Right lobe of liver (tissue), 6 donors: ENCODE measurements around the gene ANKRD29. TPM values are rescaled to one million over a fixed set of nuclear protein-coding genes. Genes with fewer than 3 reads are reported as not detected.

ENCODE experiments used
- ATAC-seq, 4 donors: fragments of 200-7000 bp; cut with Tn5 transposase; one replicate each; pipeline ENCODE4 v1.9.1; 2020; ENCODE audit warnings: mild to moderate bottlenecking in 4 of 4, moderate library complexity in 4 of 4
- DNase-seq, 3 donors: peaks; one replicate each; pipeline ENCODE4 v3.0.0-alpha.2; 2020
- H3K27ac ChIP-seq, 3 donors: fragments of 200-600 bp; one replicate each; pipeline ENCODE4 v1.8.0; 2022
- H3K27me3 ChIP-seq, 2 donors: fragments of 200-600 bp; one replicate each; pipeline ENCODE4 v1.8.0; 2022
- H3K36me3 ChIP-seq, 4 donors: fragments of 200-600 bp; sonication (generic) in 1 of 4; one replicate each; pipeline versions ENCODE4 v1.5.1 to v1.8.0; 2017 to 2022; ENCODE audit warnings: control low read depth in 1 of 4
- H3K4me1 ChIP-seq, 4 donors: fragments of 200-600 bp; sonication (generic) in 1 of 4; one replicate each; pipeline versions ENCODE4 v1.5.1 to v1.8.0; 2017 to 2022; ENCODE audit warnings: control low read depth in 1 of 4
- H3K4me3 ChIP-seq, 3 donors: fragments of 200-600 bp; one replicate each; pipeline ENCODE4 v1.8.0; 2022
- H3K9me3 ChIP-seq, 4 donors: fragments of 200-600 bp; sonication (generic) in 1 of 4; one replicate each; pipeline versions ENCODE4 v1.5.1 to v1.8.0; 2017 to 2022; ENCODE audit warnings: control low read depth in 1 of 4
- CTCF ChIP-seq, 4 donors: fragments of 200-600 bp in 3 of 4; fragments of 450-650 bp in 1 of 4; IDR thresholded peaks; one replicate each; pipeline versions ENCODE4 v1.5.1 to v1.8.0; 2016 to 2022; ENCODE audit warnings: antibody characterized with exemption in 4 of 4, mild to moderate bottlenecking in 2 of 4
- POLR2A ChIP-seq: fragments of 450-650 bp; IDR thresholded peaks from one replicate; pipeline ENCODE4 v1.6.1; 2017; ENCODE audit warnings: antibody characterized with exemption, mild to moderate bottlenecking
- WGBS: methylation state at CpG from one replicate; pipeline ENCODE4 v1.1.6; 2018; ENCODE audit warnings: low coverage, low lambda C conversion rate; ENCODE audit not compliant: insufficient coverage; ENCODE audit errors: missing lambda C conversion rate; 5-methylcytosine and 5-hydroxymethylcytosine counted together
- intact Hi-C, 2 donors: fragments of 100-400 bp; cut with DNase I; formaldehyde crosslinking; loops; one replicate each; pipeline versions ENCODE4 v1.11.2 to v1.14.1; 2022
- total RNA-seq, 6 experiments: library from RNA; depleted of rRNA in 2 of 6; stranded (reverse); fragments of >200 nt in 2 of 6; fragmentation: NEBNext Ultra II Directional in 3 of 6; extraction: Animal tissue kit (Norgen Biotek cat#: 25700) in 3 of 6; gene quantifications; one replicate each; pipeline versions ENCODE4 v1.1.0 to v1.2.4, GENCODE V29; 2016 to 2023
- donor health status: DM: no; HTN: yes; CAD: no.
- donor health status: DM: no; HTN: no; CAD: no.
- donor health status: DM: no; HTN: no; CAD: no.
- donor health status: DM: no; HTN: yes; CAD: no.
- donor health status: DM: no; HTN: yes; CAD: no.

ANKRD29 gene
- total RNA-seq, 6 experiments from 2014 or later, result 0.39 to 4.8 (median 1.1) TPM

- Histone ChIP-seq H3K4me1 (no peaks in the 10 kb centered on the region), H3K9me3 (no peaks in the 10 kb centered on the region), H3K4me3 (no peak overlapping the region), H3K36me3 (no peaks in the 10 kb centered on the region), H3K27me3 (no peaks in the 10 kb centered on the region), H3K27ac (no peak overlapping the region)
- DNase-seq (no peak), ATAC-seq (no peak)
- intact Hi-C loops, result no loop called here
- WGBS, result no CpG with 5 or more reads among the region's 2 CpGs
- TF ChIP-seq POLR2A (no peak), CTCF (IDR thresholded peaks at IDR 0.05) (no peak)
Observed at GRCh38 chr18:23592911-23593310, 69.8 kb downstream of the ANKRD29 start.

- no peak overlapping the region for H3K4me3 ChIP-seq
- H3K9me3 ChIP-seq, result no peaks in the 10 kb centered on the region
- H3K27ac ChIP-seq, result no peak overlapping the region
- intact Hi-C loops, result no loop called here
- no peak for ATAC-seq
- WGBS, result 43% methylated on average over 1 of the region's 1 CpG
- DNase-seq, result no peak
- no peaks in the 10 kb centered on the region for H3K4me1 ChIP-seq
- H3K27me3 ChIP-seq, result no peaks in the 10 kb centered on the region
- H3K36me3 ChIP-seq, result no peaks in the 10 kb centered on the region
- TF ChIP-seq POLR2A (no peak), CTCF (IDR thresholded peaks at IDR 0.05) (no peak)
Observed at GRCh38 chr18:23591011-23591410, 71.7 kb downstream of the ANKRD29 start.

- Histone ChIP-seq H3K9me3 (no peaks in the 10 kb centered on the region), H3K36me3 (no peaks in the 10 kb centered on the region), H3K4me1 (peaks cover 0 to 16% (median 6%) of the 10 kb centered on the region in 4 donors), H3K27me3 (no peaks in the 10 kb centered on the region), H3K27ac (no peak overlapping the region), H3K4me3 (no peak overlapping the region)
- intact Hi-C loops, result loop anchor here in 1 of 2 donors (5.0 kb wide), 1 partner anchor 72 kb away; no protein-coding TSS in a partner anchor
- ATAC-seq, result no peak
- TF ChIP-seq POLR2A, result no peak
- no peak for TF ChIP-seq CTCF (IDR thresholded peaks at IDR 0.05)
- WGBS, result 82% methylated on average over 9 of the region's 11 CpGs
- DNase-seq, result no peak
Observed at GRCh38 chr18:23588836-23589560, 73.7 kb downstream of the ANKRD29 start.

GRCh38 chr18:23587220-23587642 is 75.5 kb downstream of the ANKRD29 start:
- WGBS, result 20% methylated on average over 7 of the region's 7 CpGs
- Histone ChIP-seq H3K9me3 (no peaks in the 10 kb centered on the region), H3K27me3 (no peaks in the 10 kb centered on the region), H3K4me1 (peaks cover 0 to 28% (median 10%) of the 10 kb centered on the region in 4 donors), H3K4me3 (peak overlapping the region in 2 of 3 donors; percentile 73 to 90), H3K27ac (peak overlapping the region in 2 of 3 donors; percentile 99), H3K36me3 (no peaks in the 10 kb centered on the region)
- TF ChIP-seq CTCF (IDR thresholded peaks at IDR 0.05), result no peak
- no peak for TF ChIP-seq POLR2A
- intact Hi-C loops, result loop anchor here in 1 of 2 donors (5.0 kb wide), 1 partner anchor 70 kb away; no protein-coding TSS in a partner anchor
- ATAC-seq, result peak in 1 of 4 donors; percentile 7
- peak in 1 of 3 donors; percentile 57 for DNase-seq
